AG04450 (cell line): ENCODE results near the gene BMERB1. TPM values are rescaled to one million over a fixed set of nuclear protein-coding genes. Genes with fewer than 3 reads are reported as not detected.

Experiments used
- CTCF ChIA-PET: fragments of 300-600, 350-600 bp; formaldehyde crosslinking; extraction: SDS; loops from one replicate; lab custom pipeline; 2022; ENCODE audit warnings: antibody characterized with exemption, inconsistent platforms; lab: Charles Lee
- POLR2A ChIA-PET: fragments of 350-600 bp; formaldehyde crosslinking; extraction: SDS; loops from one replicate; lab custom pipeline; 2021; ENCODE audit warnings: antibody characterized with exemption, inconsistent platforms; lab: Yijun Ruan, JAX
- DNase-seq: peaks from one replicate; pipeline ENCODE4 v3.0.0-alpha.2; 2011; ENCODE audit warnings: low read depth, low spot score
- H3K27ac ChIP-seq: one replicate; pipeline ENCODE4 v1.5.1; 2012; ENCODE audit warnings: low read depth, low read length, control low read depth
- H3K27me3 ChIP-seq: one replicate; pipeline ENCODE4 v1.6.0; 2012; ENCODE audit warnings: low read length; ENCODE audit not compliant: control insufficient read depth, insufficient read depth
- H3K4me3 ChIP-seq: 2 replicates; pipeline ENCODE4 v1.5.1; 2011; ENCODE audit warnings: mild to moderate bottlenecking, low read depth, low read length, control low read depth
- H3K9me3 ChIP-seq: 2 replicates; pipeline ENCODE4 v1.5.1; 2012; ENCODE audit warnings: low read length; ENCODE audit not compliant: control insufficient read depth, insufficient read depth
- CTCF ChIP-seq: IDR thresholded peaks from 2 replicates; pipeline ENCODE4 v1.5.1; 2011; ENCODE audit warnings: low read depth, low read length, control low read depth, inconsistent platforms
- polyA plus RNA-seq: library from polyadenylated mRNA; depleted of rRNA; stranded (reverse); fragments of >200 nt; gene quantifications from 2 replicates; pipeline ENCODE4 v1.2.3, GENCODE V29; 2011

The BMERB1 gene
- polyA plus RNA-seq, 1 experiment, result 43.9 TPM

- no peak for DNase-seq
- Histone ChIP-seq H3K27ac (no peak overlapping the region), H3K4me3 (no peak overlapping the region), H3K9me3 (no peaks in the 10 kb centered on the region), H3K27me3 (no peaks in the 10 kb centered on the region)
- CTCF ChIA-PET, result no interaction called here
- POLR2A ChIA-PET, result no interaction called here
- TF ChIP-seq CTCF, result no peak
These were observed 25.4 kb downstream of the BMERB1 start for GRCh38 chr16:15459791-15460190.

GRCh38 chr16:15460601-15461000 lies 26.2 kb downstream of the BMERB1 start:
- ChIA-PET CTCF (no interaction called here), POLR2A (no interaction called here)
- no peaks in the 10 kb centered on the region for H3K9me3 ChIP-seq
- no peak overlapping the region for H3K27ac ChIP-seq
- TF ChIP-seq CTCF, result no peak
- no peak for DNase-seq
- no peak overlapping the region for H3K4me3 ChIP-seq
- no peaks in the 10 kb centered on the region for H3K27me3 ChIP-seq

GRCh38 chr16:15461376-15461775 lies 27.0 kb downstream of the BMERB1 start:
- CTCF ChIA-PET, result no interaction called here
- Histone ChIP-seq H3K27ac (no peak overlapping the region), H3K9me3 (no peaks in the 10 kb centered on the region), H3K4me3 (no peak overlapping the region), H3K27me3 (no peaks in the 10 kb centered on the region)
- DNase-seq, result no peak
- POLR2A ChIA-PET, result no interaction called here
- no peak for TF ChIP-seq CTCF

GRCh38 chr16:15464401-15465186 lies 30.2 kb downstream of the BMERB1 start:
- ChIA-PET CTCF (interaction anchor here (0.6 kb wide), 1 partner anchor 10 kb away, joined by 3 read pairs; no protein-coding TSS in a partner anchor), POLR2A (interaction anchor here (0.6 kb wide), 2 partner anchors 20 to 284 kb away, joined by 4 to 5 read pairs; no protein-coding TSS in a partner anchor)
- TF ChIP-seq CTCF, result no peak
- no peak overlapping the region for H3K4me3 ChIP-seq
- no peak overlapping the region for H3K27ac ChIP-seq
- DNase-seq, result no peak
- H3K9me3 ChIP-seq, result no peaks in the 10 kb centered on the region
- no peaks in the 10 kb centered on the region for H3K27me3 ChIP-seq

GRCh38 chr16:15466131-15466530 lies 31.7 kb downstream of the BMERB1 start:
- no peak for DNase-seq
- POLR2A ChIA-PET, result no interaction called here

More at GRCh38 chr16:15466131-15466530, 31.7 kb downstream of the BMERB1 start:
- no peak for TF ChIP-seq CTCF
- Histone ChIP-seq H3K9me3 (no peaks in the 10 kb centered on the region), H3K27me3 (no peaks in the 10 kb centered on the region), H3K27ac (no peak overlapping the region), H3K4me3 (no peak overlapping the region)
- CTCF ChIA-PET, result interaction anchor here (1.0 kb wide), 1 partner anchor 16 kb away, joined by 3 read pairs; no protein-coding TSS in a partner anchor
